Fibroblast of the conjunctiva (primary cell): ENCODE measurements around the gene MAST1.
"Not testable (repeated sequence)": the region's sequence is repeated elsewhere in the genome, so short reads cannot be mapped to it uniquely, and the experiment has no call there.

ENCODE experiments used
- DNase-seq: peaks from one replicate; pipeline ENCODE4 v3.0.0-alpha.2; 2010; ENCODE audit warnings: low read depth

The MAST1 gene

GRCh38 chr19:12896460-12896859 lies 58.1 kb downstream of the MAST1 start:
- no peak for DNase-seq

GRCh38 chr19:12899891-12900518 lies 61.7 kb downstream of the MAST1 start:
- no peak for DNase-seq

- DNase-seq, result no peak
Measured at GRCh38 chr19:12907166-12907565, 68.9 kb downstream of the MAST1 start.

GRCh38 chr19:12912571-12912970 lies 74.3 kb downstream of the MAST1 start:
- DNase-seq, result no peak

GRCh38 chr19:12913011-12913561 lies 74.8 kb downstream of the MAST1 start:
- DNase-seq, result peak; percentile 33

- DNase-seq, result no peak
Measured at GRCh38 chr19:12913851-12914690, 75.8 kb downstream of the MAST1 start.

GRCh38 chr19:12915860-12916259 lies 77.5 kb downstream of the MAST1 start:
- DNase-seq, result not testable (repeated sequence)

GRCh38 chr19:12918253-12918652 lies 79.9 kb downstream of the MAST1 start:
- DNase-seq, result no peak

- DNase-seq, result no peak
Measured at GRCh38 chr19:12921047-12921446, 82.7 kb downstream of the MAST1 start.

GRCh38 chr19:12922959-12923358 lies 84.6 kb downstream of the MAST1 start:
- no peak for DNase-seq
